B cell (primary cell): Measurements from ENCODE around the gene SCGB2A2. TPM values are rescaled to one million over a fixed set of nuclear protein-coding genes. Genes with fewer than 3 reads are reported as not detected.

Experiments
- ATAC-seq: fragments of 200-7000 bp; cut with Tn5 transposase; one replicate; pipeline ENCODE4 v1.10.0; 2021; ENCODE audit warnings: low read depth, mild to moderate bottlenecking, moderate number of reproducible peaks, moderate library complexity
- CTCF ChIA-PET: fragments of 350-600 bp; sonication (Branson Sonifier 250); formaldehyde crosslinking; loops from one replicate; lab custom pipeline; 2021; ENCODE audit warnings: antibody characterized with exemption, inconsistent platforms; lab: Charles Lee
- POLR2A ChIA-PET: fragments of 350-600 bp; sonication (Branson Sonifier 250); formaldehyde crosslinking; loops from one replicate; lab custom pipeline; 2021; ENCODE audit warnings: antibody characterized with exemption; lab: Charles Lee
- DNase-seq: peaks from one replicate; pipeline ENCODE4 v3.0.0; 2013
- H2AFZ ChIP-seq: 2 replicates; pipeline ENCODE4 v1.6.1; 2012; ENCODE audit warnings: mild to moderate bottlenecking, low read depth, low read length; ENCODE audit not compliant: insufficient read depth, poor library complexity, severe bottlenecking
- H3K27ac ChIP-seq, 2 donors: 1 replicate in 1 of 2; 2 replicates in 1 of 2; pipeline ENCODE4 v1.5.1; 2012 to 2013; ENCODE audit warnings: low read length in 2 of 2, mild to moderate bottlenecking in 2 of 2, moderate library complexity in 1 of 2
- H3K27me3 ChIP-seq, 4 experiments: fragments of 200-600 bp in 1 of 4; sonication (generic) in 1 of 4; replicated peaks in 1 of 4; 1 replicate in 2 of 4; 2 replicates in 2 of 4; pipeline versions ENCODE4 v1.6.1 to v1.7.0; 2013 to 2016; ENCODE audit warnings: low read length in 3 of 4, mild to moderate bottlenecking in 2 of 4, mixed read lengths in 1 of 4, moderate library complexity in 1 of 4; ENCODE audit not compliant: insufficient read depth in 4 of 4, control insufficient read depth in 3 of 4; ENCODE audit errors: control extremely low read depth in 1 of 4
- H3K36me3 ChIP-seq, 2 experiments: replicated peaks in 1 of 2; 1 replicate in 1 of 2; 2 replicates in 1 of 2; pipeline versions ENCODE4 v1.6.1 to v1.7.1; 2013; ENCODE audit warnings: low read length in 1 of 2; ENCODE audit not compliant: insufficient read depth in 2 of 2, control insufficient read depth in 1 of 2; ENCODE audit errors: control extremely low read depth in 1 of 2, extremely low read depth in 1 of 2
- H3K4me1 ChIP-seq, 2 donors: fragments of 200-600 bp in 1 of 2; sonication (generic) in 1 of 2; 1 replicate in 1 of 2; 2 replicates in 1 of 2; pipeline versions ENCODE4 v1.5.1 to v1.6.1; 2013 to 2017; ENCODE audit warnings: low read length in 2 of 2; ENCODE audit not compliant: control insufficient read depth in 2 of 2, insufficient read depth in 2 of 2
- H3K4me2 ChIP-seq: replicated peaks from 2 replicates; pipeline ENCODE3; 2012; ENCODE audit warnings: mild to moderate bottlenecking, low read depth, low read length; ENCODE audit not compliant: poor library complexity, severe bottlenecking
- H3K4me3 ChIP-seq, 5 experiments: fragments of 200-600 bp in 1 of 5; sonication (generic) in 1 of 5; 1 replicate in 3 of 5; 2 replicates in 2 of 5; pipeline versions ENCODE4 v1.5.1 to v1.7.0; 2011 to 2016; ENCODE audit warnings: low read length in 4 of 5, mild to moderate bottlenecking in 4 of 5, low read depth in 2 of 5, control low read depth in 1 of 5, moderate library complexity in 1 of 5; ENCODE audit not compliant: insufficient read depth in 1 of 5; ENCODE audit errors: control extremely low read depth in 1 of 5, extremely low read depth in 1 of 5
- H3K79me2 ChIP-seq: fragments of 200-600 bp; sonication (generic); one replicate; pipeline ENCODE4 v1.6.0; 2016; ENCODE audit warnings: low read length; ENCODE audit not compliant: control insufficient read depth, insufficient read depth
- H3K9ac ChIP-seq: fragments of 200-600 bp; sonication (generic); 2 replicates; pipeline ENCODE4 v1.6.1; 2017; ENCODE audit warnings: mild to moderate bottlenecking, low read length, moderate library complexity
- H3K9me3 ChIP-seq, 3 donors: one replicate each; pipeline versions ENCODE4 v1.6.1 to v1.7.1; 2013; ENCODE audit warnings: low read length in 2 of 3; ENCODE audit not compliant: control insufficient read depth in 2 of 3, insufficient read depth in 1 of 3; ENCODE audit errors: control extremely low read depth in 1 of 3
- H4K20me1 ChIP-seq: 2 replicates; pipeline ENCODE4 v1.6.0; 2012; ENCODE audit warnings: mild to moderate bottlenecking, low read length; ENCODE audit not compliant: insufficient read depth, control insufficient read depth, poor library complexity, severe bottlenecking
- H3K27ac Mint-ChIP-seq: one replicate; pipeline ENCODE4 v1.8.0; 2021; ENCODE audit warnings: mixed read lengths
- H3K27me3 Mint-ChIP-seq: one replicate; pipeline ENCODE4 v1.8.0; 2021; ENCODE audit warnings: mixed read lengths
- H3K4me1 Mint-ChIP-seq: one replicate; pipeline ENCODE4 v1.8.0; 2021; ENCODE audit warnings: mixed read lengths
- H3K4me3 Mint-ChIP-seq: one replicate; pipeline ENCODE4 v1.8.0; 2021; ENCODE audit warnings: mixed read lengths
- H3K9me3 Mint-ChIP-seq: one replicate; pipeline ENCODE4 v1.8.0; 2022; ENCODE audit warnings: mixed read lengths; ENCODE audit not compliant: insufficient read depth
- EZH2 ChIP-seq: IDR thresholded peaks from 2 replicates; pipeline ENCODE4 v1.6.1; 2012; ENCODE audit warnings: borderline replicate concordance, low read depth, mild to moderate bottlenecking, moderate library complexity, low read length; ENCODE audit not compliant: insufficient read depth, poor library complexity, severe bottlenecking
- WGBS: methylation state at CpG from one replicate; pipeline ENCODE4 v1.1.5; 2013; ENCODE audit warnings: missing lambda C conversion rate; ENCODE audit not compliant: insufficient coverage; 5-methylcytosine and 5-hydroxymethylcytosine counted together
- intact Hi-C: fragments of 100-400 bp; cut with micrococcal nuclease; formaldehyde crosslinking; loops from one replicate; pipeline ENCODE4 v1.10.0; 2022
- polyA plus RNA-seq: library from polyadenylated mRNA; depleted of rRNA; stranded (reverse); fragments of >200 nt; gene quantifications from 2 replicates; pipeline ENCODE4 v1.2.3, GENCODE V29; 2012
- total RNA-seq, 2 donors: library from RNA; stranded (reverse); fragments of 120-200 nt in 1 of 2; gene quantifications; 1 replicate in 1 of 2; 2 replicates in 1 of 2; pipeline versions ENCODE4 v1.2.3 to v1.2.4, GENCODE V29; 2013 to 2022
- TF ChIP-seq, protein P1 (sequence below): fragments of 200-600 bp; IDR thresholded peaks from one replicate; pipeline ENCODE4 v1.8.0; 2022; ENCODE audit warnings: antibody characterized with exemption, mild to moderate bottlenecking

Gene SCGB2A2
- total and polyA plus RNA-seq, 2 donors (not counting 1 experiment from before 2014, with no cell fraction given) = not detected

- no peaks in the 10 kb centered on the region for H3K36me3 ChIP-seq
- Mint-ChIP-seq H3K4me3 (no peak overlapping the region), H3K27ac (no peak overlapping the region), H3K27me3 (peaks cover 48% of the 10 kb centered on the region), H3K9me3 (no peaks in the 10 kb centered on the region), H3K4me1 (no peaks in the 10 kb centered on the region)
- no peak overlapping the region for H2AFZ ChIP-seq
- DNase-seq (no peak), ATAC-seq (no peak)
- H3K4me1 ChIP-seq = no peaks in the 10 kb centered on the region
- no peak overlapping the region for H3K27ac ChIP-seq
- TF ChIP-seq, protein P1, sequence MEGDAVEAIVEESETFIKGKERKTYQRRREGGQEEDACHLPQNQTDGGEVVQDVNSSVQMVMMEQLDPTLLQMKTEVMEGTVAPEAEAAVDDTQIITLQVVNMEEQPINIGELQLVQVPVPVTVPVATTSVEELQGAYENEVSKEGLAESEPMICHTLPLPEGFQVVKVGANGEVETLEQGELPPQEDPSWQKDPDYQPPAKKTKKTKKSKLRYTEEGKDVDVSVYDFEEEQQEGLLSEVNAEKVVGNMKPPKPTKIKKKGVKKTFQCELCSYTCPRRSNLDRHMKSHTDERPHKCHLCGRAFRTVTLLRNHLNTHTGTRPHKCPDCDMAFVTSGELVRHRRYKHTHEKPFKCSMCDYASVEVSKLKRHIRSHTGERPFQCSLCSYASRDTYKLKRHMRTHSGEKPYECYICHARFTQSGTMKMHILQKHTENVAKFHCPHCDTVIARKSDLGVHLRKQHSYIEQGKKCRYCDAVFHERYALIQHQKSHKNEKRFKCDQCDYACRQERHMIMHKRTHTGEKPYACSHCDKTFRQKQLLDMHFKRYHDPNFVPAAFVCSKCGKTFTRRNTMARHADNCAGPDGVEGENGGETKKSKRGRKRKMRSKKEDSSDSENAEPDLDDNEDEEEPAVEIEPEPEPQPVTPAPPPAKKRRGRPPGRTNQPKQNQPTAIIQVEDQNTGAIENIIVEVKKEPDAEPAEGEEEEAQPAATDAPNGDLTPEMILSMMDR = no peak
- TF ChIP-seq EZH2 = no peak
- no peak overlapping the region for H3K4me2 ChIP-seq
- peaks cover 0 to 18% (median 2%) of the 10 kb centered on the region in 4 experiments for H3K27me3 ChIP-seq
- intact Hi-C loops = no loop called here
- CTCF ChIA-PET = no interaction called here
- POLR2A ChIA-PET = no interaction called here
- no peaks in the 10 kb centered on the region for H3K79me2 ChIP-seq
- no peaks in the 10 kb centered on the region for H4K20me1 ChIP-seq
- 100% methylated on average over 1 of the region's 4 CpGs for WGBS
- H3K4me3 ChIP-seq = no peak overlapping the region
- H3K9me3 ChIP-seq = no peaks in the 10 kb centered on the region
- H3K9ac ChIP-seq = no peak overlapping the region
Observed at GRCh38 chr11:62238151-62238550, 31.8 kb upstream of the SCGB2A2 start.

- Mint-ChIP-seq H3K27me3 (peaks cover 40% of the 10 kb centered on the region), H3K9me3 (no peaks in the 10 kb centered on the region), H3K4me3 (no peak overlapping the region), H3K4me1 (no peaks in the 10 kb centered on the region), H3K27ac (no peak overlapping the region)
- intact Hi-C loops = no loop called here
- H3K4me2 ChIP-seq = no peak overlapping the region
- POLR2A ChIA-PET = no interaction called here
- no peak overlapping the region for H2AFZ ChIP-seq
- CTCF ChIA-PET = no interaction called here
- no peaks in the 10 kb centered on the region for H3K4me1 ChIP-seq
- no peak for TF ChIP-seq EZH2
- TF ChIP-seq, protein P1 = no peak
- DNase-seq (no peak), ATAC-seq (no peak)
- H3K79me2 ChIP-seq = no peaks in the 10 kb centered on the region
- no peak overlapping the region for H3K4me3 ChIP-seq
- H3K27me3 ChIP-seq = peaks cover 0 to 18% (median 0%) of the 10 kb centered on the region in 4 experiments
- H3K27ac ChIP-seq = no peak overlapping the region
- no CpG with 5 or more reads among the region's 3 CpGs for WGBS
- H3K9ac ChIP-seq = no peak overlapping the region
- H3K36me3 ChIP-seq = no peaks in the 10 kb centered on the region
- no peaks in the 10 kb centered on the region for H3K9me3 ChIP-seq
- H4K20me1 ChIP-seq = no peaks in the 10 kb centered on the region
Observed at GRCh38 chr11:62241095-62241494, 28.9 kb upstream of the SCGB2A2 start.
